K562 (cell line): ENCODE results near the gene PLRG1. TPM values are rescaled to one million over a fixed set of nuclear protein-coding genes. Genes with fewer than 3 reads are reported as not detected.
A peak's percentile ranks its signal among the peaks of the same experiment; 100 is the strongest.

Source experiments
- BRD9 ChIP-seq: fragments of 450-650 bp; IDR thresholded peaks from 2 replicates; pipeline ENCODE4 v1.6.1; 2018; ENCODE audit warnings: low read depth; ENCODE audit not compliant: partially characterized antibody
- CBX3 ChIP-seq, 2 experiments: IDR thresholded peaks; 1 replicate in 1 of 2; 2 replicates in 1 of 2; pipeline ENCODE4 v1.6.1; 2012; ENCODE audit warnings: inconsistent platforms in 2 of 2, low read length in 2 of 2, borderline replicate concordance in 1 of 2, control low read depth in 1 of 2
- CREB3L1 ChIP-seq: fragments of 450-650 bp; IDR thresholded peaks from 2 replicates; pipeline ENCODE4 v1.6.1; 2014; ENCODE audit warnings: low read depth, mild to moderate bottlenecking, moderate library complexity, borderline replicate concordance
- FIP1L1 ChIP-seq: fragments of 200-400 bp; formaldehyde crosslinking; IDR thresholded peaks from 2 replicates; pipeline ENCODE4 v1.6.1; 2018; ENCODE audit warnings: mild to moderate bottlenecking, low read depth, low read length; ENCODE audit not compliant: poor library complexity, severe bottlenecking
- HES1 ChIP-seq: fragments of 450-650 bp; IDR thresholded peaks from 2 replicates; pipeline ENCODE4 v1.6.1; 2016; ENCODE audit warnings: low read depth, mild to moderate bottlenecking, moderate library complexity
- JUN ChIP-seq, 2 experiments: sonication (generic) in 1 of 2; formaldehyde crosslinking in 1 of 2; IDR thresholded peaks; 2 replicates each; pipeline versions ENCODE4 v1.6.1 to v1.8.0; 2012 to 2022; ENCODE audit warnings: borderline replicate concordance in 2 of 2, mild to moderate bottlenecking in 2 of 2, improper control_type of control experiment in 1 of 2, low read depth in 1 of 2, low read length in 1 of 2, missing genetic modification reagents in 1 of 2
- MAFG ChIP-seq: fragments of 450-650 bp; conservative IDR thresholded peaks from 2 replicates; pipeline ENCODE4 v1.6.1; 2016; ENCODE audit warnings: missing genetic modification characterization, missing compliant biosample characterization
- MTA2 ChIP-seq: fragments of 450-650 bp; IDR thresholded peaks from 2 replicates; pipeline ENCODE4 v1.6.1; 2016; ENCODE audit warnings: low read depth
- MYC ChIP-seq, 2 experiments: fragments of 250-450 bp in 1 of 2; sonication (Bioruptor Pico) in 1 of 2; IDR thresholded peaks; 2 replicates each; pipeline versions ENCODE4 v1.5.1 to v1.6.1; 2012 to 2021; ENCODE audit warnings: low read depth in 2 of 2, borderline replicate concordance in 1 of 2, improper control_type of control experiment in 1 of 2, low read length in 1 of 2, mild to moderate bottlenecking in 1 of 2, moderate library complexity in 1 of 2
- NFIX ChIP-seq: fragments of 250-450 bp; sonication (Bioruptor Pico); IDR thresholded peaks from 2 replicates; pipeline ENCODE4 v1.4.0; 2020; ENCODE audit warnings: low read depth, mild to moderate bottlenecking, moderate library complexity
- PHTF2 ChIP-seq: fragments of 250-450 bp; sonication (Bioruptor Pico); IDR thresholded peaks from 2 replicates; pipeline ENCODE4 v1.5.0; 2021; ENCODE audit warnings: mild to moderate bottlenecking
- SLC30A9 ChIP-seq: fragments of 250-450 bp; sonication (Bioruptor Pico); IDR thresholded peaks from 2 replicates; pipeline ENCODE4 v1.8.0; 2022; ENCODE audit warnings: mild to moderate bottlenecking, moderate library complexity
- SMARCA5 ChIP-seq: fragments of 450-650 bp; IDR thresholded peaks from 2 replicates; pipeline ENCODE4 v1.6.1; 2016
- TOE1 ChIP-seq, 2 experiments: fragments of 450-650 bp in 1 of 2; sonication (generic) in 1 of 2; formaldehyde crosslinking in 1 of 2; IDR thresholded peaks; 2 replicates each; pipeline versions ENCODE4 v1.7.1 to v1.8.0; 2016 to 2022; ENCODE audit warnings: borderline replicate concordance in 2 of 2, mild to moderate bottlenecking in 2 of 2, antibody characterized with exemption in 1 of 2, inconsistent platforms in 1 of 2, low read depth in 1 of 2, missing genetic modification reagents in 1 of 2, moderate library complexity in 1 of 2
- ZBTB8A ChIP-seq: fragments of 450-650 bp; IDR thresholded peaks from 2 replicates; pipeline ENCODE4 v1.6.1; 2018; ENCODE audit warnings: mild to moderate bottlenecking, moderate library complexity; ENCODE audit not compliant: partially characterized antibody
- ZNF175 ChIP-seq: fragments of 200-800 bp; sonication (Bioruptor generic); IDR thresholded peaks from 2 replicates; pipeline ENCODE4 v1.6.1; 2016; ENCODE audit warnings: low read depth, mild to moderate bottlenecking, missing genetic modification characterization, missing compliant biosample characterization
- ZNF197 ChIP-seq: fragments of 200-800 bp; sonication (Bioruptor generic); IDR thresholded peaks from 2 replicates; pipeline ENCODE4 v1.6.1; 2016; ENCODE audit warnings: low read depth, missing genetic modification characterization, missing compliant biosample characterization
- ZNF239 ChIP-seq: fragments of 250-450 bp; sonication (Bioruptor Pico); IDR thresholded peaks from 2 replicates; pipeline ENCODE4 v1.4.0; 2020; ENCODE audit warnings: mild to moderate bottlenecking
- ZNF655 ChIP-seq: fragments of 250-450 bp; sonication (Bioruptor Pico); IDR thresholded peaks from 2 replicates; pipeline ENCODE4 v1.5.0; 2021
- ZNF707 ChIP-seq: fragments of 250-450 bp; sonication (Bioruptor Pico); conservative IDR thresholded peaks from 2 replicates; pipeline ENCODE4 v1.8.0; 2022; ENCODE audit warnings: inconsistent platforms, mild to moderate bottlenecking, moderate library complexity
- polyA plus RNA-seq, 8 experiments: library from polyadenylated mRNA; depleted of rRNA in 4 of 8; stranded (reverse) in 5 of 8; unstranded in 3 of 8; fragments of >200 nt; fragmentation: Nextera tagmentation in 2 of 8; fragmentation: Illumina TruSeq in 1 of 8; extraction: Ambion mirVana in 2 of 8; extraction: Trizol in 1 of 8; gene quantifications; 2 replicates each; pipeline versions ENCODE4 v1.2.1 to v1.2.3, GENCODE V29; 2011 to 2014; ENCODE audit warnings: inconsistent platforms in 1 of 8, missing spikeins in 1 of 8
- total RNA-seq, 7 experiments: library from RNA; depleted of rRNA in 6 of 7; stranded (reverse); fragments of >200 nt in 6 of 7; fragmentation: Illumina TruSeq in 2 of 7; extraction: Trizol in 2 of 7; gene quantifications; 2 replicates each; pipeline versions ENCODE4 v1.2.1 to v1.2.3, GENCODE V29; 2011 to 2021; ENCODE audit warnings: low replicate concordance in 1 of 7

PLRG1 gene
- total and polyA plus RNA-seq, 9 of the 15 experiments (the other 6 are each of a cell fraction or from before 2014, with no cell fraction given): 48.0 to 248 (median 120) TPM

- no peak for TF ChIP-seq MAFG
- no peak for TF ChIP-seq ZNF239
- TF ChIP-seq BRD9: no peak
- no peak for TF ChIP-seq ZNF707 (CRISPR knock-in tag)
- no peak for TF ChIP-seq TOE1 (IDR thresholded peaks at IDR 0.05; ENCODE audit: borderline replicate concordance)
- TF ChIP-seq TOE1 (CRISPR knock-in tag; IDR thresholded peaks at IDR 0.05; ENCODE audit: borderline replicate concordance, low read depth): no peak
- no peak for TF ChIP-seq SLC30A9 (CRISPR knock-in tag)
- TF ChIP-seq FIP1L1: no peak
- TF ChIP-seq CBX3 (IDR thresholded peaks at IDR 0.05; ENCODE audit: borderline replicate concordance in 1 of 2, low read length in 2 of 2): 0 out of 3 replicates have a peak, but pooled peaks of 1 of the 2 experiments have one; percentile 43
- TF ChIP-seq SMARCA5: no peak
- no peak for TF ChIP-seq PHTF2 (CRISPR knock-in tag)
- no peak for TF ChIP-seq ZNF197 (CRISPR knock-in tag)
- TF ChIP-seq MYC (IDR thresholded peaks at IDR 0.05; ENCODE audit: low read depth, low read length): 0 out of 2 replicates have a peak, but pooled peaks have one; percentile 8
- no peak for TF ChIP-seq MYC (CRISPR knock-in tag; IDR thresholded peaks at IDR 0.05; ENCODE audit: borderline replicate concordance, low read depth)
- TF ChIP-seq ZNF655 (CRISPR knock-in tag): no peak
- no peak for TF ChIP-seq HES1
- TF ChIP-seq MTA2: no peak
- peak; percentile 31; the same call in 1 of the 2 replicates for TF ChIP-seq JUN (IDR thresholded peaks at IDR 0.05; ENCODE audit: borderline replicate concordance, low read depth, low read length)
- TF ChIP-seq JUN (CRISPR knock-in tag; IDR thresholded peaks at IDR 0.05; ENCODE audit: borderline replicate concordance): no peak
- peak; percentile 46; the same call in 1 of the 2 replicates for TF ChIP-seq NFIX
- no peak for TF ChIP-seq ZNF175
- TF ChIP-seq ZBTB8A: no peak
- no peak for TF ChIP-seq CREB3L1
Observed at GRCh38 chr4:154559494-154560418, 9.6 kb upstream of the PLRG1 start (continued).
